GM21528 (cell line): ENCODE measurements around the gene FKRP.

Source experiments
- ATAC-seq: cut with Tn5 transposase; IDR thresholded peaks from one replicate; pipeline ENCODE4 v1.9.1; 2021; ENCODE audit warnings: mild to moderate bottlenecking, moderate library complexity; ENCODE audit not compliant: unreplicated experiment, low FRiP score

The FKRP gene

DNA sequence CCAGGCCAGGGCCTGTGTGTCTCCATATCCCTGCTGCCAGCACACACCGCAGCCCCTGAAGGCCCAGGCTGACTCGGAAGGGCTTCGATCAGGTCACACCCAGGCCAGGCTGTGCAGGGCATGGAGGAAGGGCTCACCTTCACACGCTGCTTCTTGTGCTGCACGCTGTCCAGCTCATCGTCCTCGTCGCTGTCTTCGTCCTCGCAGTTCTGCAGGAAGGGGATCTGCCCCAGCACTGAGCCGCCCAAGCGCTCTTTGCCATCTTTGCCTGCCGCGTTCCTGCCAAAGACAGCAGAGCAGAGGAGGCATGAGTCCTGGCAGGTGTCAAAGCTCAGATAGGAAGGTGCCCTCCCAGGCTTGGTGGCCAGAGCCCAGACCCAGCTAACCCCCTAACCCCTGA lies 15.3 kb upstream of the FKRP start:
- no peak for ATAC-seq

DNA sequence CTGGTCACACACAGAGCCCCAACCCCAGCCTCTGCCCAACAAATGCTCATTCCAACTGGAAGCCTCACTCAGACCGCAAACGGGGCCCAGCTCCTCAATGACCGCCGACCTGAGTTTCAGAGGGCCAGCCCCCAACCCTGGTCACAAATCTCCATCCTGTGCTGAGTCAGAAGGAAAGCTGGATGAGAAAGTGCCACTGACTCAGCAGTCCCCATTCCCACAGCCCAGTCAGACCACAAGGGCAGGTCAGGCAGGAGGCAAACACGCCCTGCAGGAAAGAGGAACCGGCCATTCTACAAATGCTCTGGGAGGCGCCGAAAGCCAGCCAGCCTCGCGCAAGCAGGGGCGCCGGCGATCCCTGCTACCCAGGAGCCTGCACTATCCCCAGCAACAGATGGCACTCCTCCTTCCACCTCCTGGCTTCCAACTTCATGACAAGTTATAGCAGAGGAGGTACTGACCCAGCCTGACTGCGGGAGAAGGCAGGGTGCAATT lies 14.8 kb upstream of the FKRP start:
- no peak for ATAC-seq

DNA sequence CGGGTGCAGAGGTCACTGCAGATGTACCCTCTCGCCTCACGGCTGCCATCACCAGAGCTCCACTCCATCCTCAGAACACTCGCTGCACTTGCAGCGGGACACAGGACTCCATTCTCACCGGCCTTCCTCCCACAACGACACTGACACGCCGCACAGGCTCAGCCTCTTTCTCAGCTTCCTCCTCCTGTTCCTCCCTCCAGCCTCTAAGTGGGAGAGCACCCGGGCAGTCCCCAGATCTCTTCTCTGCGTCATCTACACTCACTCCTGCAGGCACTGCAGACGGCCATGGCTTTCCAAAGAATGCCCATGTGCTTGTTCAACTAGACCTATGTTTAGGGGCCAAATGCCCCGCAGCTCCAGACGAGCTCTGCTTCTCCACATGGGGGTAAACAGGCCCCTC lies 14.3 kb upstream of the FKRP start:
- no peak for ATAC-seq

DNA sequence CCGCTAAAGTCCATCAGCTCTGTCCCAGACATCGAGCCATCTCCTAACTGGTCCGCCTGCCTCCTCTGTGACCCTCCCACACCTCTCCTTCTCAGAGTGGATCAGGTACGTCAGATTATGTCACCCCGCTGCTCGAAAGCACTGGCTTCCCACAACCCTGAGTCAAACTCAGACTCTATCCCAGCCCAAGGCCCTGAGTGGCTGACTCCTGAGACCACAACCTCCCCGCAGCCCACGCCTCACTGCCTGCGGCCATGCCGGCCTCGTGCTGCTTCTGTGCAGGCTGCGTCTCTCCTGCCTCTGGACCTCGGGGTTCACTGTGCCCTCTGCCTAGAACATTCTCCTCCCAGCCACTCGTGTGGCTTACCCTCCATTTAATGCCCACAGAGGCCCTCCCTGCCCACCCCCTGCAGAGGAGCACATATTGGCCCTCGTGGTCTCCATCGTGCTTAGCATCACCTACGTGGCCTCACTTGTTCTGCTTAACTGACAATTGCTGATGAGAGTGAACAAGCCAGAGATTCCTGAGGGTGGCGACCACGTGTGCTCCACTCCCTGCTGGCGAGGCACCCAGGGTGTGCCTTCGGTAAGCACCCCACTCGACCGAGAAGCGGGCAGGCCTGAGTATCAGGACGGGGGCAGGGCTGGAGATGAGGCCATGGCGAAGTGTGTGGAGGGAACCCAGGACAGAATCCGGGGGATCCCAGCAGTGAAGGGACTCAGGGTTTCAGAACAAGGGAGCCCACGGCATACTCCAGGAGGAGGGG lies 13.5 kb upstream of the FKRP start:
- ATAC-seq, result no peak

DNA sequence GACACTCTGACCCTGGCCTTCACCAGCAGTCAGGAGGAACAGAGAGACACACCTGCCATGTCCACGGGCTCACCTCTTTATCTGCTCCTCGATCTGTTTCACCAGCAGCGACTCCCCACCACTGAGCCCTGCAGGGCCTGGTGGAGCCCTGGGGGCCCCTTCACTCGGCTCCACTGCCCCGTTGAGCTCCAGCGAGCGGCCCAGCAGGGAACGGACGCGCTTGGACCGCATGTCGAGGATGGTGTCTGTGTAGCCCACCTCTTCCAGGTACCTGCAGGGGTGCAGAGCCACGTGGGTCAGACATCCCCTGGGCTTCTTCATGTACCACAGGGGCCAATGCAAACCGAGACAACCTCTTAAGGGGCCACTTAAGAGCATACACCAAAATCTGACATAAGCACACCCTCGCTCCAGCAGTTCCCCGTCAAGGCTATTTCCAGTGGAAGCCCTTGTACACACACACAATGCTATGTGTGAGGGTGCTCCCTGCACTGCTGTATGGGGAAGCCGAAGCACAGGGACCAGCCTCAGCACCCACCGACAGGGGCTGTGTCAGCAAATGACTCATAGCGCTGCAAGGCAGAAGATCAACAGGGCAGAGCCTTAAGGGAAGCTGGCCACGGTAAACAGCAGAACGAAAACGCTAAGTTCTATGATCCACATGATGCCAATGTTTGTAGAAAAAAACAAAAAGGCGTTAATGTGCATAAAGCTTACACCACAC lies 12.7 kb upstream of the FKRP start:
- no peak for ATAC-seq

DNA sequence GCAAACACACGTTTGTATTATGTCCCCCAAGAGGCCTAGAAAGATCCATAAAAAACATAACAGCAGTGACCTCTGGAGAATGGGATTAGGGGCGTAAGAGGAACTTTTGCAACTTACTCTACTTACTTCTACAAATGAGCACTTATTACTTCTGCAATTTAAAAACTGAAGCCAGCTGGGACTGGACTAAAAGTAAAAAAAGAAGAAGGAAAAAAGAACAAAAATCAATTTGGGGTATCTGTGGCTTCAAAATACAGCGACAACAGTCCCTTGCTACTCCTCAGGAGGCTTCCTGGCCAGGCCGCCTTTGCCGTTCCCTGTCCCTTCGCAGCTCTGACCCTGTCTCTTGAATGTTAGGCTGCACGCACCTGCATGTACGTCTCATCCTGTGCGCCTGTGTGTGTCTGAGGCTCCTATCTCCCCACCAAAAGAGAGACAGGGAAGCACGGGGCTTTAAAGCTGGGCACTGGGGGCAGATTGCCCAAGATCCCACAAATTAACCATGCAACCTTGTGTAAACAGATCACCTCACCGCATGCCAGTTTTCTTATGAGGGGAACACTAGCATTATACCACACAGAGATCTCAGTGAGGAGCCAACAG lies 12.1 kb upstream of the FKRP start:
- no peak for ATAC-seq

DNA sequence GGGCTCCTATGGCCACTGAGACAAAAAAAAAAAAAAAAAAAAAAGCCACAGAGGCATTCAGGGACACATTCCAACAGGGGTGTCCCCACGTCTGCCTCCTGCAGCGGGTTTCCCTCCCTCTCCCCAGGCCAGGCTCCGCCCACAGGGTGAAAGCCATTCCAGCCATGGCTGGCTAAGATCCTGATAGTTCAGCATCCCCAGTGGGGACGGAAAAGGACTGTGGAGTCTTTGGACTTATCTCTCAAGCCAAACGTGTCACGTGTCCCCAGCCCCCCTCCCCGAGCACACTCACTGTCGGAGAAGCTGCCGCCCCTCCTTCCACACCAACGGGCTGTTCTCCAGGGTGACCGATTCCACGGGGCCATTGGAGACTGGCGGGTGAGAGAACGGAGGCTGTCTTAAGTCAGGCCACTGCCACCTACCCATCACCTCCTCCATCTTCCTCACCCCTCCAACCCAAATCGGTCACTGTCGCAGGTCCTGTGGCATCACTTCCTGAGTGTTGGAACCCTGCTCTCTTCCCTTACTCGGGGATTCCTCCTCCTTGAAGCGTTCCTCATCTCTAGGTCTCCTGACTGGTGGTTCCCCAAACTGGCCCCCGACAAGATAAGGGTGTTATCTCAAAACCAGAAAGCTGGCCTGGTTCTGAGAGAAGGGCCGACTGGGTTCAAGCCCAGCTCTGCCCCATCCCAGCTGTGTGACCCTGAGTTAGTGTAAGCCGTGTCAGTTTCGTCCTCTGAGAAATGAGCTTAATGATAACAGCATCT lies 9.1 kb upstream of the FKRP start:
- ATAC-seq, result no peak

DNA sequence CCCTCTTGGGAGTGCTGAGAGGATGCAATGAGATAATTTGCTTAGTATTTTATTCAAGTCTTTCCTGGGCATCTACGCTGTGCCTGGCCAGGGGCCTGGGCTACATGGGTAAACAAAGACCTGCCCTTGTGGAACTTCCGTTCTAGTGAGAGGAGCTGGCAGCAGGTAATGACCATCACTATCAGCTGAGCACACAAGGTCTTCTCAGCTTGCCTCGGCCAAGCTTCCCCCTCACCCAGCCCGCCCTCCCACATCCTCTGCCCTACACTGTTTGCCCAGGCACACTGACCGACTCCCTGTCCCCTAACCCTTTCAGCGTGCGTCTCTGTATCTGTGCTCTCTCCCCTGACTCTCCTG lies 8.6 kb upstream of the FKRP start:
- no peak for ATAC-seq

DNA sequence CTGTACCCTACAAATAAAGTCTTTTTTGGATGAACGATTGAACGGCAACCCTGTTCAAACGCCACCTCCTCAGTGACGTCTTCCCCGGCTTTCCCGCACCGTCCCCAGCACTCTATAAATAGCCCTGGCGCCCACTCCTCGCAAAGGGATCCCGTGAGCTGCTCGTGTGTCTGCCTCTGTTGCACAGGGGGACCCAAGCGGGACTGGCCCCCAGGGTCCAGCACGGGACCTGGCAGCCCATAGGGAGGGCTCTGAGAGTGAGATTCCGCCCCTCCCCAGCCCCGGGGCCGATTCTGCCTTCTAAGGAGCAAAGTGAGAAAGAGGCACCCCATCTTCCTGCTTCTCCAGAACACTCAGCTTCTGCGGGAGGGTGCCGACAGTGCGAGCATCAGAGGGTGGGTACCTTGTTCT lies 8.1 kb upstream of the FKRP start:
- no peak for ATAC-seq

DNA sequence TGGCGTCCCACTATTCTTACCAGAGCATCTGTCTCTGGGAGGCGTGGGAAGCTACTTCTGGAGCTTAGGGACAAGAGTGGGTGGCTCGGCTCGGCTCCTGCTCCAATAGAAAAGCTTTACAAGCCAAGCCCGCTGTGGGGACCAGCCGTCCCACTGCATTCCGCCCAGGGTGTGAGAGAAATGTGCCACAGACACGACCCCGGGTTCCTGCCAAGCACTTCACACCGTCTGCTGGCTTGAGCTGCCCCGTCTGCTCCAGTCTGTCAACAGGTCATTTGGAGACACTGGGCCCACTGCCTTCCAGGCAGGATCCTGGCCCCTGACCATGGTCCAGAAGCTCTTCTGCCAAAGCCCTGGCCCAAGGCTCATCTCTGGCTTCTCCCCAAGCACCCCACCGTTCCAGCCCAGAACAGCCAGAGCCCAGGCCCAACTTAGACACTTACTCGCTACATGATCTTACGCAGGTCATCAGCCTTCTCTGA lies 6.5 kb upstream of the FKRP start:
- no peak for ATAC-seq

DNA sequence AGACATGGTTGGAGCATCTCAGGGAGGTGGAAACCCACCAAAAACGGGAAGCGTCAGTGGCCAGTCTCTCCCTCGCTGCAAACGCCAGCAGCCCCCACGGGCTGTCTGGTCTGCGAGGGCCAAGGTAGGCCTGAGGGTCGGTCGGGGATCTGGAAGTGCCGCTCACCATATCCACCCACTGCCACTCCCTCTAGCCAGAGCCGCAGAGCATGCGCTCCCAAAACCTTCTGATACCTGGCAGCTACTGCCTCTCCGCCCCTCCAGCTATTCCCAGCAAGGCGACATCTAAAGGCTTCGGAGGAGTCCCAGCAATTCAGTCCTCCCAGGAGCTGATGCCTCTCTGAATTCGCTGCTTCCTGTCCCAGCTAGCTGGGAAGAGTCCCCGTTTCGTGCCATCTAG lies 4.4 kb upstream of the FKRP start:
- ATAC-seq, result no peak

DNA sequence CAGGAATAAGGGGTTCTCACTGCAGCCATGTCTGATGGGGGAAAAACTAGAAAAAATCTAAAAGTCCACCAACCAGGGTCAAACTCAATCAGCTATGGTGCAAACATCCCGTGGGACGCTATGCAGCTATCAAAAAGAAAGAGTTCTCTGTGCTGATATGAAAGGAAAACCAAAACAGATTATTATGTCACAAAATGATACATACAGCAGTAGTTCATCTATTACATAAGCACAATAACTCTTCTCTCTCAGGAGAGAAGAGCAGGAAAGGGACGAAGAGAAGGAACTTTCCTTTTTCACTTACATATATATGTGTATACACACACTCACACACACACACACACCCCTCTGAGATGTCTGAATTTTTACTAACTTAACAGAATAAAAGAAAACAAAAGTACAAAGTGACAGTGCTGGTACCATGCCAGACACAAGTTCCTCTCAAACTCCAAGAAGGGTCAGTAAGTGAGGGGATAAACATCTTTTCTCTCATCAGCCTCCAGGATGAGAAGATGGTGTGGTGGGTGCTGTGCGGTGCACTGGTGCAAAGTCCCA lies 2.9 kb upstream of the FKRP start:
- no peak for ATAC-seq

DNA sequence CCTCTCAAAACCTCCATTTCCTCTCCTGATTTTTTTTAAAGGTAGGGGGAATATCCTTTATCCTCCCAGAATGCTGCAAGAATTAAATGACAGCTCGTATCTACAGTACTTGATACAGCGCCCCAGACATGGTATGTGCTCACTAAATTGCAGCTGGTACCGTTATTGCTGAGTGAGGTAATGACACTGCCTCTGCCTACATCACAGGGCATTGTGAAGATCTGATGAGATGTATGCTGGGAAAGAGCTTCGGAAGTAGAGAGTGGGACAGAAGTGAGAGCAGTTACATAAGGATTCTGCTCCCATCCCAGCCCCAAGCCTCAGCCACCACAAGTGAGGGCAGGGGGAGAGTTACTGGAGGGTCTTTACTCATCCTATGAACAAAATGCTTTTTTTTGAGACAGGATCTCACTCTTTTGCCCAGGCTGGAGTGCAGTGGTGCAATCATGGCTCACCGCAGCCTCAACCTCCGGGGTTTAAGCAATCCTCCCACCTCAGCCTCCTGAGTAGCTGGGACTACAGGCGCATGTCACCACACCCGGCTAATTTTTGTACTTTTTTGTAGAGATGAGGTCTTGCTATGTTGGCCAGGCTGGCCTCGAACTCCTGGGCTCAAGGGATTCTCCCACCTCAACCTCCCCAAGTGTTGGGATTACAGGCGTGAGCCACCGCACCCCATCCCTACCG lies 1.7 kb upstream of the FKRP start:
- no peak for ATAC-seq

DNA sequence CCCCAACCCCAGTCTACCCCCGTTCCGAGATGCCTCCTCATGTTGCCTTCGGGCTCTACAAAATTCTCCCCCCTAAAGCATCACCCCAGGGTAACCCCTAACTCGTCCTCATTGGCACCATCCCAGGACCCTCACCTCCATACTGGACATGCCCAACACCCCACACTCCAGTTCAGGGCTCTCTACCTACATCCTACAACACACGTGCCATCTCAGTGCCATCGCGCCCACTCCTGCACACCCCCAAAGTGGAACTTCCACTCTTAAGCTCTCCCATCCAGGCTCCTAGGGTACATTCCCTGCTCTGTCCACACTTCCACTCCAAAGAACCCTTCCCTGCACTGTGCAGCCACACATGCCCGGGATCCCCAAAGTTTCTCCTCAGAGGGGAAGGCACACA lies 827 bp upstream of the FKRP start:
- ATAC-seq, result no peak

DNA sequence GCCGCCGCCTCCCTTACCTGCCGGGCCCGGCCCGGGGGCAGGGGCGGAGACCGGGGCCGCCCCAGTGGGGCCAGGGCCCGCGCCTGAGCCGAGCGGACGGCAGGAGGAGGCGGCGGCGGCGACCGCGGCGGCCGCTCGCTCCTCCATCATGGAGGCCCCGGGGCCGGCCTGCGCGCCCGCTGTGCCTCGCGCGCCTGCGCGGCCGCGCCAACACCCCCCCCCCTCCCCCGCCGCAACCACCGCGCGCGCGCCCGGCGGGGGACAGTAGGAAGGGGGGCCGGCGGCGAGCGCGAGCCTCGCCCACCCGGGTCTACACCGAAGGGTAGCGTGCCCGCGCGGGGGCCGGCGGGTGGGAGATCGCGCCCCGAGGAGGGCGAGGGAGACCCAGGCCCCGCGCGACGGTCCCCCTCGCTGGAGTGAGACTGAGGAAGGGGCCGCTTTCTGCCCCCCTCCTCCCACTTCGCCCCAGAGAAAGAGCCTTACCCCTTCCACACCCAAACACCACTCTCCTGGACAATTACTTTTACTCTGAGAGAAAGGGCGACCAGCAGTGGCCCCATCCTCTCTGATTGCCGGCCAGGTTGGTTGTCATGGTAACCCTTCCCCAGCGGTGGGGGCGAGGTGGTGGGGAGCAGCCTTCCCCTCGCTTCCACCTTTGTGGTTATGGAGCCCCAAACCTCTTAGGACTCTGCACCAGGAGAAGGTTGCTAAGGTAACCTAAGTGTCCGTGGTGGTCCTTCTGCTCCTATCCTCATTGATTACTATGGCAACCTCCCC lies 612 bp downstream of the FKRP start, which contains the start of gene STRN4:
Gene STRN4, minus strand, starts transcription at position 170 of the 777 bp plus-strand sequence. Its CDS starts 20 bp downstream, at position 150.
- ATAC-seq, result no peak

DNA sequence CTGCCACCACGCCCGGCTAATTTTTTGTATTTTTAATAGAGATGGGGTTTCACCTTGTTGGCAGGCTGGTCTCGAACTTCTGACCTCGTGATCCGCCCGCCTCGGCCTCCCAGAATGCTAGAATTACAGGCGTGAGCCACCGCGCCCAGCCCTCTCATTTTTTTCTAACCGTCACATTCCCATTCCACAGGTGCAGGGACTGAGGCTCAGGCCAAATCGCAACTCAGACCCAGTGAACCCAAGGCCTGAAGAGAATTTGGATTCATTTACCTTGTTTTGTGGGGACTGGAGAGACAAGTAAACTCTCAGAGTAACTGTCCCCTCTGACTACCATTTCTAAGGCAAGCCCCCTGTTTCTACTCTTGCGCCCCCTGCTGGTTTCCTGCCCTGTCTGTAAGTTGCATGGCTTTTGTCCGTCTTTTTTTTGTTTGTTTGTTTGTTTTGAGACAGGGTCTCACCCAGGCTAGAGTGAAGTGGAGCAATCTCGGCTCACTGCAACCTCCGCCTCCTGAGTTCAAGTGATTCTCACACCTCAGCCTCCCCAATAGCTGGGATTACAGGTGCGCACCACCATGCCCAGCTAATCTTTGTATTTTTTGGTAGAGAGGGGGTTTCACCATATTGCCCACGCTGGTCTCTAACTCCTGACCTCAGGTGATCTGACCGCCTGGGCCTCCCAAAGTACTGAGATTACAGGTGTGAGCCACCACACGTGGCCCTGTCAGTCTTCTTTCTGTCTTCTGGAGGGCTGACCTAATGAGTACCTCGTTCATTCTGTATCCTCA lies 2.7 kb downstream of the FKRP start:
- ATAC-seq, result no peak

DNA sequence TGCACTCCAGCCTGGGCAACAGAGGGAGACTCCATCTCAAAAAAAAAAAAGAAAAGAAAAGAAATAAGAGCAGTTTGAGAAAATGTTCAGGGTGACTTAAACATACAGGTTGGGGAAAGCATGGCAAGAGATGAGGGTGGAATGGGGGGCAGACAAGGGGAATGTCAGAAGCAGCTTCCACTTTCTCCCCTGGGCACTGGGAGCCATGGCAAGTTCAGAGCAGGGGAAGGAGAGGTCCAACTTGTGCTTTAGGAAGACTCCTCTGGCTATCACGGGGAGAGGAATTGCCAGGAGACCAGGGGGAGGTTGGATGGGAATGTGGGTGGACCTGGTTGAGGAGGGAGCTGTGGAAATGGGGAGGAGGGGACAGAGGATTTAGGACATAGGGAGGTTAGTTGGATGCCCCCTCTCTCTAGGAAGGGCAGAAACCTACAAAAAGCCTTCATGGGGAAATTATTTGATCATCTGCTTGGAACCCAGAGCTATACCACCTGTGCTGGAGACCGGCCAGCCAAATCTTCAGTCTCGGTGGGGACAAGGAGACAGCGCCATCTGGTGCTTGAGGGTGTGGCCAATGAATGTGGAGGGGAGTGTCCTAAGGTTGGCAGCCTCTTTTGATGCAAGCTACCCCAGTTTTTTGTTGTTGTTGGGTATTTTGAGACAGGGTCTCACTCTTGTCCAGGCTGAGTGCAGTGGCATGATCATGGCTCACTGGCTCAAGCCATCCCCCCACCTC lies 7.7 kb downstream of the FKRP start:
- ATAC-seq, result no peak
